Spinal cord (tissue), 10 donors: ENCODE measurements around the gene PLCB1. TPM values are rescaled to one million over a fixed set of nuclear protein-coding genes. Genes with fewer than 3 reads are reported as not detected.
"Not testable (repeated sequence)": the region's sequence is repeated elsewhere in the genome, so short reads cannot be mapped to it uniquely, and the experiment has no call there.

ENCODE experiments used
- DNase-seq, 6 donors: peaks; one replicate each; pipeline versions ENCODE4 v3.0.0 to v3.0.0-alpha.2; 2013 to 2015; ENCODE audit warnings: low spot score in 6 of 6, low read depth in 4 of 6
- H3K27ac ChIP-seq: one replicate; pipeline ENCODE4 v1.5.1; 2013; ENCODE audit warnings: low read depth, low read length, control low read depth
- H3K27me3 ChIP-seq: one replicate; pipeline ENCODE4 v1.6.1; 2013; ENCODE audit warnings: low read length; ENCODE audit not compliant: control insufficient read depth, insufficient read depth
- H3K36me3 ChIP-seq: one replicate; pipeline ENCODE4 v1.6.1; 2013; ENCODE audit warnings: low read length; ENCODE audit not compliant: control insufficient read depth, insufficient read depth
- H3K4me1 ChIP-seq: one replicate; pipeline ENCODE4 v1.6.1; 2013; ENCODE audit warnings: low read length; ENCODE audit not compliant: control insufficient read depth, insufficient read depth
- H3K4me3 ChIP-seq: one replicate; pipeline ENCODE4 v1.5.1; 2013; ENCODE audit warnings: low read depth, low read length, control low read depth
- H3K9me3 ChIP-seq: one replicate; pipeline ENCODE4 v1.6.1; 2013; ENCODE audit warnings: low read length; ENCODE audit not compliant: control insufficient read depth, insufficient read depth
- WGBS: methylation state at CpG from one replicate; pipeline ENCODE4 v1.1.5; 2013; ENCODE audit warnings: missing lambda C conversion rate; ENCODE audit not compliant: insufficient coverage; 5-methylcytosine and 5-hydroxymethylcytosine counted together
- polyA plus RNA-seq, 2 donors: library from polyadenylated mRNA; unstranded; fragments of 120-200 nt; gene quantifications; one replicate each; pipeline ENCODE4 v1.2.1, GENCODE V29; 2013; ENCODE audit not compliant: insufficient read length in 2 of 2
- total RNA-seq, 2 donors: library from RNA; depleted of rRNA in 1 of 2; stranded (reverse); fragments of 120-200 nt in 1 of 2; fragments of >200 nt in 1 of 2; gene quantifications; one replicate each; pipeline versions ENCODE4 v1.2.3 to v1.2.4, GENCODE V29; 2013 to 2014
- donor health status: healthy.

Gene PLCB1
- total and polyA plus RNA-seq, 4 donors: 42.9 to 111 (median 88.2) TPM

GRCh38 chr20:8372824-8373380 is 240.8 kb downstream of the PLCB1 start:
- H3K9me3 ChIP-seq: no peaks in the 10 kb centered on the region
- no peak overlapping the region for H3K4me3 ChIP-seq
- WGBS: 15% methylated on average over 2 of the region's 5 CpGs
- H3K36me3 ChIP-seq: no peaks in the 10 kb centered on the region
- H3K27me3 ChIP-seq: no peaks in the 10 kb centered on the region
- DNase-seq: peak in 2 of 6 donors; percentile 25 to 82
- no peak overlapping the region for H3K27ac ChIP-seq
- no peaks in the 10 kb centered on the region for H3K4me1 ChIP-seq

- Histone ChIP-seq H3K27ac (no peak overlapping the region), H3K36me3 (no peaks in the 10 kb centered on the region), H3K9me3 (no peaks in the 10 kb centered on the region), H3K27me3 (no peaks in the 10 kb centered on the region), H3K4me1 (no peaks in the 10 kb centered on the region), H3K4me3 (no peak overlapping the region)
- WGBS: no CpG with 5 or more reads among the region's 1 CpG
- no peak for DNase-seq
These were observed 241.5 kb downstream of the PLCB1 start for GRCh38 chr20:8373579-8373978.

GRCh38 chr20:8375898-8376297 is 243.8 kb downstream of the PLCB1 start:
- peak in 1 of 6 donors; percentile 62 for DNase-seq
- Histone ChIP-seq H3K9me3 (peaks cover 1% of the 10 kb centered on the region), H3K27ac (no peak overlapping the region), H3K4me3 (no peak overlapping the region), H3K4me1 (no peaks in the 10 kb centered on the region), H3K27me3 (no peaks in the 10 kb centered on the region), H3K36me3 (no peaks in the 10 kb centered on the region)
- no CpG with 5 or more reads among the region's 2 CpGs for WGBS

GRCh38 chr20:8376940-8377339 is 244.9 kb downstream of the PLCB1 start:
- no peaks in the 10 kb centered on the region for H3K4me1 ChIP-seq
- no peak overlapping the region for H3K4me3 ChIP-seq
- DNase-seq: no peak
- H3K9me3 ChIP-seq: peaks cover 1% of the 10 kb centered on the region
- H3K27me3 ChIP-seq: no peaks in the 10 kb centered on the region
- no peaks in the 10 kb centered on the region for H3K36me3 ChIP-seq
- 90% methylated on average over 3 of the region's 3 CpGs for WGBS
- H3K27ac ChIP-seq: no peak overlapping the region

- not testable (repeated sequence) for H3K4me1 ChIP-seq, H3K27me3 ChIP-seq, DNase-seq, H3K36me3 ChIP-seq, H3K27ac ChIP-seq, H3K9me3 ChIP-seq, H3K4me3 ChIP-seq
- no CpG with 5 or more reads among the region's 1 CpG for WGBS
These were observed 247.1 kb downstream of the PLCB1 start for GRCh38 chr20:8379125-8379524.

GRCh38 chr20:8385247-8385646 is 253.2 kb downstream of the PLCB1 start:
- no peaks in the 10 kb centered on the region for H3K4me1 ChIP-seq
- H3K27me3 ChIP-seq: no peaks in the 10 kb centered on the region
- H3K36me3 ChIP-seq: no peaks in the 10 kb centered on the region
- no peak overlapping the region for H3K4me3 ChIP-seq
- DNase-seq: peak in 1 of 6 donors; percentile 42
- 49% methylated on average over 3 of the region's 3 CpGs for WGBS
- H3K27ac ChIP-seq: no peak overlapping the region
- no peaks in the 10 kb centered on the region for H3K9me3 ChIP-seq

- Histone ChIP-seq H3K4me3 (no peak overlapping the region), H3K27ac (no peak overlapping the region), H3K9me3 (no peaks in the 10 kb centered on the region), H3K36me3 (no peaks in the 10 kb centered on the region), H3K27me3 (no peaks in the 10 kb centered on the region), H3K4me1 (no peaks in the 10 kb centered on the region)
- DNase-seq: no peak
- 100% methylated on average over 1 of the region's 3 CpGs for WGBS
These were observed 254.9 kb downstream of the PLCB1 start for GRCh38 chr20:8386991-8387390.

GRCh38 chr20:8388141-8388540 is 256.1 kb downstream of the PLCB1 start:
- H3K27me3 ChIP-seq: no peaks in the 10 kb centered on the region
- H3K9me3 ChIP-seq: no peaks in the 10 kb centered on the region
- no peak overlapping the region for H3K4me3 ChIP-seq
- H3K36me3 ChIP-seq: no peaks in the 10 kb centered on the region
- no peaks in the 10 kb centered on the region for H3K4me1 ChIP-seq
- DNase-seq: peak in 1 of 6 donors; percentile 19
- H3K27ac ChIP-seq: no peak overlapping the region
- WGBS: no CpG with 5 or more reads among the region's 2 CpGs

- Histone ChIP-seq H3K36me3 (no peaks in the 10 kb centered on the region), H3K27me3 (no peaks in the 10 kb centered on the region), H3K9me3 (no peaks in the 10 kb centered on the region), H3K4me1 (no peaks in the 10 kb centered on the region), H3K27ac (no peak overlapping the region), H3K4me3 (no peak overlapping the region)
- no CpG with 5 or more reads among the region's 1 CpG for WGBS
- peak in 1 of 6 donors; percentile 41 for DNase-seq
These were observed 256.6 kb downstream of the PLCB1 start for GRCh38 chr20:8388707-8389106.

- no peaks in the 10 kb centered on the region for H3K36me3 ChIP-seq
- no peak overlapping the region for H3K27ac ChIP-seq
- WGBS: 87% methylated on average over 2 of the region's 7 CpGs
- H3K4me1 ChIP-seq: no peaks in the 10 kb centered on the region
- no peaks in the 10 kb centered on the region for H3K27me3 ChIP-seq
- no peak overlapping the region for H3K4me3 ChIP-seq
- peak; percentile 42 to 92 (median 52) for DNase-seq
- no peaks in the 10 kb centered on the region for H3K9me3 ChIP-seq
These were observed 257.4 kb downstream of the PLCB1 start for GRCh38 chr20:8389381-8390036.
